Keratinocyte (primary cell): ENCODE data around the gene CNNM2. TPM values are rescaled to one million over a fixed set of nuclear protein-coding genes. Genes with fewer than 3 reads are reported as not detected.

Experiments
- DNase-seq: peaks from one replicate; pipeline ENCODE4 v3.0.0-alpha.2; 2011; ENCODE audit warnings: low read depth, missing footprints, low spot score
- FAIRE-seq: peaks from 2 replicates; lab custom pipeline; 2011; peaks lifted over from hg19 to GRCh38; lab: Jason Lieb, UNC
- H2AFZ ChIP-seq: 2 replicates; pipeline ENCODE4 v1.6.0; 2012; ENCODE audit warnings: low read length, control low read depth, inconsistent platforms; ENCODE audit not compliant: control insufficient read depth
- H3K27ac ChIP-seq: 2 replicates; pipeline ENCODE4 v1.5.1; 2011; ENCODE audit warnings: low read length; ENCODE audit not compliant: control insufficient read depth, insufficient read depth
- H3K27me3 ChIP-seq: 3 replicates; pipeline ENCODE4 v1.6.0; 2011; ENCODE audit warnings: low read length; ENCODE audit not compliant: control insufficient read depth, insufficient read depth; ENCODE audit errors: extremely low read depth
- H3K36me3 ChIP-seq, 2 experiments: 2 replicates in 1 of 2; 3 replicates in 1 of 2; pipeline ENCODE4 v1.5.1; 2011; ENCODE audit warnings: low read length in 2 of 2, mild to moderate bottlenecking in 1 of 2; ENCODE audit not compliant: control insufficient read depth in 2 of 2, insufficient read depth in 2 of 2; ENCODE audit errors: extremely low read depth in 1 of 2
- H3K4me1 ChIP-seq: 3 replicates; pipeline ENCODE4 v1.5.1; 2011; ENCODE audit warnings: low read length; ENCODE audit not compliant: control insufficient read depth, insufficient read depth; ENCODE audit errors: extremely low read depth
- H3K4me2 ChIP-seq: 3 replicates; pipeline ENCODE4 v1.6.0; 2011; ENCODE audit warnings: low read depth, low read length; ENCODE audit not compliant: control insufficient read depth, insufficient read depth; ENCODE audit errors: extremely low read depth
- H3K4me3 ChIP-seq, 3 experiments: fragments of 200-600 bp in 1 of 3; sonication (generic) in 1 of 3; 2 replicates in 2 of 3; 3 replicates in 1 of 3; pipeline ENCODE4 v1.5.1; 2011 to 2016; ENCODE audit warnings: low read length in 3 of 3, mild to moderate bottlenecking in 3 of 3, control low read depth in 2 of 3, inconsistent platforms in 1 of 3, low read depth in 1 of 3, mixed read lengths in 1 of 3, mixed run types in 1 of 3, moderate library complexity in 1 of 3; ENCODE audit not compliant: control insufficient read depth in 2 of 3, insufficient read depth in 2 of 3; ENCODE audit errors: extremely low read depth in 1 of 3
- H3K79me2 ChIP-seq: 2 replicates; pipeline ENCODE4 v1.6.0; 2012; ENCODE audit warnings: low read length; ENCODE audit not compliant: control insufficient read depth, insufficient read depth
- H3K9ac ChIP-seq: 3 replicates; pipeline ENCODE4 v1.6.0; 2011; ENCODE audit warnings: low read length; ENCODE audit not compliant: control insufficient read depth, insufficient read depth; ENCODE audit errors: extremely low read depth
- H3K9me1 ChIP-seq: 3 replicates; pipeline ENCODE4 v1.6.0; 2011; ENCODE audit warnings: low read length; ENCODE audit not compliant: control insufficient read depth, insufficient read depth; ENCODE audit errors: extremely low read depth
- H3K9me3 ChIP-seq: 2 replicates; pipeline ENCODE4 v1.5.1; 2012; ENCODE audit warnings: low read depth, low read length; ENCODE audit not compliant: control insufficient read depth
- H4K20me1 ChIP-seq: 3 replicates; pipeline ENCODE4 v1.6.0; 2011; ENCODE audit warnings: low read length; ENCODE audit not compliant: control insufficient read depth, insufficient read depth; ENCODE audit errors: extremely low read depth
- CTCF ChIP-seq, 3 experiments: IDR thresholded peaks in 1 of 3; conservative IDR thresholded peaks in 1 of 3; optimal IDR thresholded peaks in 1 of 3; 2 replicates in 2 of 3; 3 replicates in 1 of 3; pipeline versions ENCODE3 to v1.5.1; 2011; ENCODE audit warnings: low read length in 3 of 3, mild to moderate bottlenecking in 3 of 3, moderate library complexity in 2 of 3, control low read depth in 1 of 3, inconsistent platforms in 1 of 3; ENCODE audit not compliant: insufficient read depth in 2 of 3; ENCODE audit errors: extremely low read depth in 1 of 3
- EZH2 ChIP-seq: IDR thresholded peaks from one replicate; pipeline ENCODE4 v1.6.1; 2012; ENCODE audit warnings: inconsistent platforms, mild to moderate bottlenecking, low read length, moderate library complexity
- dilution Hi-C: fragments of 300-500 bp; cut with MboI; formaldehyde crosslinking; loops from one replicate; pipeline ENCODE4 v1.7.0; 2020; ENCODE audit warnings: low sequenced_read_pairs; ENCODE audit not compliant: extremely low pct_ligation_motif_present
- polyA plus RNA-seq, 5 experiments: library from polyadenylated mRNA; depleted of rRNA in 3 of 5; stranded (reverse) in 3 of 5; stranded (forward) in 1 of 5; unstranded in 1 of 5; fragments of >200 nt; gene quantifications; 1 replicate in 1 of 5; 2 replicates in 3 of 5; 3 replicates in 1 of 5; pipeline versions ENCODE4 v1.2.1 to v1.2.3, GENCODE V29; 2011 to 2012; ENCODE audit warnings: missing spikeins in 2 of 5, low read depth in 1 of 5, low replicate concordance in 1 of 5

The CNNM2 gene
- polyA plus RNA-seq, 1 donor (not counting 4 experiments of a cell fraction or from before 2014, with no cell fraction given): 1.5 TPM

GRCh38 chr10:103079946-103080345 is 161.9 kb downstream of the CNNM2 start:
- no peaks in the 10 kb centered on the region for H3K9me1 ChIP-seq
- no peak overlapping the region for H3K4me3 ChIP-seq
- H2AFZ ChIP-seq: no peak overlapping the region
- no peak overlapping the region for H3K9ac ChIP-seq
- H3K36me3 ChIP-seq: peaks cover 0 to 2% of the 10 kb centered on the region in 2 experiments
- no peak for FAIRE-seq
- no peaks in the 10 kb centered on the region for H4K20me1 ChIP-seq
- TF ChIP-seq EZH2: no peak
- TF ChIP-seq CTCF (optimal IDR thresholded peaks at IDR 0.05 in 1 of 3, IDR thresholded peaks at IDR 0.05 in 1 of 3, conservative IDR thresholded peaks at IDR 0.05 in 1 of 3; ENCODE audit: extremely low read depth in 1 of 3, insufficient read depth in 2 of 3, low read length in 3 of 3): no peak
- H3K27me3 ChIP-seq: no peaks in the 10 kb centered on the region
- no peak overlapping the region for H3K27ac ChIP-seq
- no peak for DNase-seq
- peaks cover 4% of the 10 kb centered on the region for H3K4me1 ChIP-seq
- H3K79me2 ChIP-seq: no peaks in the 10 kb centered on the region
- H3K9me3 ChIP-seq: no peaks in the 10 kb centered on the region
- no peak overlapping the region for H3K4me2 ChIP-seq
- dilution Hi-C loops: loop anchor here (25.0 kb wide), 1 partner anchor 243 kb away; the partner anchor contains the start of gene CYP17A1

GRCh38 chr10:103080891-103081581 is 162.9 kb downstream of the CNNM2 start:
- Histone ChIP-seq H3K9me1 (no peaks in the 10 kb centered on the region), H3K9me3 (no peaks in the 10 kb centered on the region), H3K27ac (no peak overlapping the region), H3K79me2 (no peaks in the 10 kb centered on the region), H3K4me2 (no peak overlapping the region), H2AFZ (no peak overlapping the region), H3K9ac (no peak overlapping the region), H3K27me3 (no peaks in the 10 kb centered on the region), H4K20me1 (no peaks in the 10 kb centered on the region), H3K36me3 (peaks cover 4 to 7% of the 10 kb centered on the region in 2 experiments), H3K4me3 (no peak overlapping the region), H3K4me1 (peaks cover 4% of the 10 kb centered on the region)
- dilution Hi-C loops: loop anchor here (25.0 kb wide), 1 partner anchor 244 kb away; the partner anchor contains the start of gene CYP17A1
- DNase-seq (no peak), FAIRE-seq (peak; percentile 41)
- no peak for TF ChIP-seq EZH2
- no peak for TF ChIP-seq CTCF (optimal IDR thresholded peaks at IDR 0.05 in 1 of 3, IDR thresholded peaks at IDR 0.05 in 1 of 3, conservative IDR thresholded peaks at IDR 0.05 in 1 of 3; ENCODE audit: extremely low read depth in 1 of 3, insufficient read depth in 2 of 3, low read length in 3 of 3)
